H1 (cell line): ENCODE data around the gene ZMYND10. TPM values are rescaled to one million over a fixed set of nuclear protein-coding genes. Genes with fewer than 3 reads are reported as not detected.

ENCODE experiments used
- CTCF ChIA-PET: fragments of 300-600 bp; sonication (Branson Sonifier 250); formaldehyde crosslinking; loops from one replicate; lab custom pipeline; 2021; ENCODE audit not compliant: partially characterized antibody; lab: Charles Lee
- POLR2A ChIA-PET: fragments of 300-600 bp; sonication (Branson Sonifier 250); formaldehyde crosslinking; loops from one replicate; lab custom pipeline; 2021; ENCODE audit warnings: inconsistent platforms; ENCODE audit not compliant: partially characterized antibody; lab: Charles Lee
- DNase-seq, 2 experiments: peaks; one replicate each; pipeline versions ENCODE4 v3.0.0 to v3.0.0-alpha.2; 2010 to 2022; ENCODE audit warnings: low spot score in 2 of 2, low read depth in 1 of 2, mixed read lengths in 1 of 2
- FAIRE-seq: peaks from 2 replicates; lab custom pipeline; 2011; peaks lifted over from hg19 to GRCh38; lab: Jason Lieb, UNC
- H2AFZ ChIP-seq: 2 replicates; pipeline ENCODE4 v1.8.1; 2012; ENCODE audit warnings: low read length, inconsistent platforms
- H2AK5ac ChIP-seq: 2 replicates; pipeline ENCODE4 v1.6.1; 2013; ENCODE audit warnings: low read depth, low read length
- H2BK120ac ChIP-seq: replicated peaks from 2 replicates; pipeline ENCODE3; 2013; ENCODE audit warnings: low read depth, low read length, inconsistent platforms
- H2BK12ac ChIP-seq: 2 replicates; pipeline ENCODE4 v1.6.1; 2013; ENCODE audit warnings: low read depth, low read length
- H2BK15ac ChIP-seq: 2 replicates; pipeline ENCODE4 v1.6.1; 2013; ENCODE audit warnings: low read length
- H2BK20ac ChIP-seq: 2 replicates; pipeline ENCODE4 v1.6.1; 2013; ENCODE audit warnings: low read length
- H2BK5ac ChIP-seq: 2 replicates; pipeline ENCODE4 v1.6.1; 2013; ENCODE audit warnings: low read depth, low read length
- H3K14ac ChIP-seq: 2 replicates; pipeline ENCODE4 v1.6.1; 2013; ENCODE audit warnings: inconsistent platforms; ENCODE audit not compliant: insufficient read length
- H3K18ac ChIP-seq: 2 replicates; pipeline ENCODE4 v1.6.1; 2013; ENCODE audit warnings: low read length; ENCODE audit errors: extremely low read depth
- H3K23ac ChIP-seq: 2 replicates; pipeline ENCODE4 v1.6.1; 2013; ENCODE audit warnings: inconsistent platforms; ENCODE audit not compliant: insufficient read length
- H3K23me2 ChIP-seq: 2 replicates; pipeline ENCODE4 v1.6.1; 2013; ENCODE audit warnings: low read depth, low read length
- H3K27ac ChIP-seq: 2 replicates; pipeline ENCODE4 v1.6.1; 2011; ENCODE audit warnings: low read depth, low read length, inconsistent platforms
- H3K27me3 ChIP-seq, 4 experiments: replicated peaks in 1 of 4; 1 replicate in 1 of 4; 2 replicates in 3 of 4; pipeline versions ENCODE4 v1.6.1 to v1.8.1; 2011 to 2013; ENCODE audit warnings: low read length in 3 of 4, mild to moderate bottlenecking in 3 of 4, inconsistent platforms in 2 of 4, mixed read lengths in 2 of 4, moderate library complexity in 1 of 4; ENCODE audit not compliant: control insufficient read depth in 3 of 4, insufficient read depth in 3 of 4; ENCODE audit errors: extremely low read depth in 1 of 4
- H3K36me3 ChIP-seq, 4 experiments: 2 replicates each; pipeline versions ENCODE4 v1.6.1 to v1.8.1; 2011 to 2013; ENCODE audit warnings: mild to moderate bottlenecking in 4 of 4, low read length in 3 of 4, moderate library complexity in 2 of 4, control low read depth in 1 of 4, inconsistent platforms in 1 of 4; ENCODE audit not compliant: insufficient read depth in 4 of 4, control insufficient read depth in 2 of 4
- H3K4ac ChIP-seq: replicated peaks from 2 replicates; pipeline ENCODE3; 2013; ENCODE audit warnings: low read length, low read depth, mixed read lengths, inconsistent platforms; ENCODE audit not compliant: insufficient read length
- H3K4me1 ChIP-seq, 4 experiments: replicated peaks in 1 of 4; 1 replicate in 1 of 4; 2 replicates in 3 of 4; pipeline versions ENCODE4 v1.6.1 to v1.8.1; 2011 to 2013; ENCODE audit warnings: low read length in 3 of 4, inconsistent platforms in 2 of 4, mixed read lengths in 1 of 4; ENCODE audit not compliant: insufficient read depth in 4 of 4, control insufficient read depth in 3 of 4
- H3K4me2 ChIP-seq, 2 experiments: 2 replicates each; pipeline versions ENCODE4 v1.6.1 to v1.8.1; 2011 to 2013; ENCODE audit warnings: low read depth in 2 of 2, low read length in 2 of 2, control low read depth in 1 of 2, inconsistent platforms in 1 of 2, mild to moderate bottlenecking in 1 of 2; ENCODE audit not compliant: insufficient read depth in 1 of 2
- H3K4me3 ChIP-seq, 4 experiments: fragments of 200-600, 300-600 bp in 1 of 4; sonication (generic), shearing (Covaris generic), sonication (Bioruptor Twin) in 1 of 4; 2 replicates each; pipeline versions ENCODE4 v1.5.1 to v1.8.1; 2011 to 2016; ENCODE audit warnings: low read length in 4 of 4, low read depth in 3 of 4, control low read depth in 2 of 4, inconsistent platforms in 2 of 4, mild to moderate bottlenecking in 2 of 4, mixed read lengths in 1 of 4, moderate library complexity in 1 of 4; ENCODE audit not compliant: insufficient read depth in 2 of 4; ENCODE audit errors: extremely low read depth in 1 of 4
- H3K56ac ChIP-seq: replicated peaks from 2 replicates; pipeline ENCODE3; 2013; ENCODE audit warnings: low read depth, mild to moderate bottlenecking, mixed read lengths, low read length, inconsistent platforms; ENCODE audit not compliant: insufficient read length
- H3K79me1 ChIP-seq: 2 replicates; pipeline ENCODE4 v1.6.1; 2013; ENCODE audit warnings: low read depth, low read length, control low read depth
- H3K79me2 ChIP-seq, 2 experiments: 2 replicates each; pipeline versions ENCODE4 v1.6.1 to v1.8.1; 2012 to 2013; ENCODE audit warnings: low read length in 2 of 2, mild to moderate bottlenecking in 2 of 2, inconsistent platforms in 1 of 2; ENCODE audit not compliant: insufficient read depth in 2 of 2, control insufficient read depth in 1 of 2
- H3K9ac ChIP-seq, 4 experiments: replicated peaks in 1 of 4; 1 replicate in 1 of 4; 2 replicates in 3 of 4; pipeline versions ENCODE4 v1.6.1 to v1.8.1; 2011 to 2013; ENCODE audit warnings: low read depth in 3 of 4, low read length in 3 of 4, control low read depth in 2 of 4, mild to moderate bottlenecking in 2 of 4, moderate library complexity in 2 of 4, inconsistent platforms in 1 of 4; ENCODE audit errors: extremely low read depth in 1 of 4
- H3K9me3 ChIP-seq, 2 experiments: 2 replicates each; pipeline versions ENCODE4 v1.6.1 to v1.8.1; 2012 to 2013; ENCODE audit warnings: mild to moderate bottlenecking in 2 of 2, moderate library complexity in 2 of 2, control low read depth in 1 of 2, inconsistent platforms in 1 of 2, low read depth in 1 of 2, low read length in 1 of 2, mixed read lengths in 1 of 2; ENCODE audit not compliant: insufficient read depth in 2 of 2
- H4K20me1 ChIP-seq, 2 experiments: replicated peaks in 1 of 2; 2 replicates each; pipeline versions ENCODE3 to v1.8.1; 2011 to 2013; ENCODE audit warnings: inconsistent platforms in 2 of 2, low read length in 2 of 2, mild to moderate bottlenecking in 1 of 2; ENCODE audit not compliant: insufficient read depth in 2 of 2, control insufficient read depth in 1 of 2
- H4K5ac ChIP-seq: 2 replicates; pipeline ENCODE4 v1.6.1; 2013; ENCODE audit warnings: low read length, low read depth, mixed read lengths, inconsistent platforms; ENCODE audit not compliant: insufficient read length
- H4K8ac ChIP-seq: 2 replicates; pipeline ENCODE4 v1.8.0; 2013; ENCODE audit warnings: mild to moderate bottlenecking, moderate library complexity, low read length, inconsistent platforms; ENCODE audit not compliant: insufficient read depth; ENCODE audit errors: extremely low read depth
- H4K91ac ChIP-seq: replicated peaks from 2 replicates; pipeline ENCODE3; 2013; ENCODE audit warnings: low read length, mixed read lengths, inconsistent platforms; ENCODE audit not compliant: insufficient read length
- CBX8 ChIP-seq: fragments of 300-800, 300-1000 bp; sonication (generic); IDR thresholded peaks from 2 replicates; pipeline ENCODE4 v1.7.1; 2016; ENCODE audit warnings: low read depth, low read length, borderline replicate concordance
- JUN ChIP-seq: IDR thresholded peaks from 2 replicates; pipeline ENCODE4 v1.6.1; 2011; ENCODE audit warnings: low read depth, mild to moderate bottlenecking, improper control_type of control experiment, low read length
- KDM5A ChIP-seq: fragments of 200-600 bp; IDR thresholded peaks from 2 replicates; pipeline ENCODE4 v1.7.1; 2012; ENCODE audit warnings: mild to moderate bottlenecking, low read length, inconsistent platforms, mixed read lengths
- PHF8 ChIP-seq: fragments of 200-600 bp; sonication (generic); conservative IDR thresholded peaks from 2 replicates; pipeline ENCODE4 v1.7.1; 2012; ENCODE audit warnings: low read depth, mild to moderate bottlenecking, inconsistent platforms, low read length, moderate library complexity
- POLR2A ChIP-seq, 2 experiments: IDR thresholded peaks; 1 replicate in 1 of 2; 2 replicates in 1 of 2; pipeline ENCODE4 v1.6.1; 2011; ENCODE audit warnings: low read depth in 2 of 2, low read length in 2 of 2, mild to moderate bottlenecking in 2 of 2; ENCODE audit errors: control extremely low read depth in 1 of 2
- RAD21 ChIP-seq, 2 experiments: IDR thresholded peaks in 1 of 2; conservative IDR thresholded peaks in 1 of 2; 2 replicates each; pipeline ENCODE4 v1.6.1; 2011; ENCODE audit warnings: low read depth in 2 of 2, low read length in 2 of 2, improper control_type of control experiment in 1 of 2, inconsistent platforms in 1 of 2, mild to moderate bottlenecking in 1 of 2, moderate library complexity in 1 of 2
- SIRT6 ChIP-seq: IDR thresholded peaks from one replicate; pipeline ENCODE4 v1.7.1; 2012; ENCODE audit warnings: low read length, inconsistent platforms
- TEAD4 ChIP-seq: IDR thresholded peaks from 2 replicates; pipeline ENCODE4 v1.6.1; 2012; ENCODE audit warnings: low read depth, low read length, inconsistent platforms, mixed read lengths
- WGBS, 2 experiments: shearing (Covaris generic) in 1 of 2; methylation state at CpG; one replicate each; pipeline versions ENCODE4 v1.1.6 to v1.1.7; 2013 to 2015; ENCODE audit warnings: low lambda C conversion rate in 2 of 2, mixed read lengths in 2 of 2, inconsistent platforms in 1 of 2, low coverage in 1 of 2, missing lambda C conversion rate in 1 of 2; ENCODE audit not compliant: insufficient replicate concordance in 2 of 2, insufficient coverage in 1 of 2, insufficient read length in 1 of 2; ENCODE audit errors: extremely low coverage in 1 of 2, missing lambda C conversion rate in 1 of 2; 5-methylcytosine and 5-hydroxymethylcytosine counted together
- polyA plus RNA-seq, 7 experiments: library from polyadenylated mRNA; depleted of rRNA in 3 of 7; stranded (reverse) in 5 of 7; unstranded in 2 of 7; fragments of >200 nt in 5 of 7; fragments of 200-250 nt in 2 of 7; gene quantifications; 1 replicate in 5 of 7; 2 replicates in 1 of 7; 4 replicates in 1 of 7; pipeline versions ENCODE4 v1.2.1 to v1.2.3, GENCODE V29; 2011 to 2013; ENCODE audit warnings: missing spikeins in 2 of 7, mixed read lengths in 2 of 7
- total RNA-seq: library from RNA; stranded (reverse); fragmentation: NEBNext Ultra II Directional; extraction: Animal tissue kit (Norgen Biotek cat#: 25700); gene quantifications from 2 replicates; pipeline ENCODE4 v1.2.1, GENCODE V29; 2021

The ZMYND10 gene
- total and polyA plus RNA-seq, 2 of the 8 experiments (the other 6 are each of a cell fraction or from before 2014, with no cell fraction given): 0.56 to 0.79 TPM

GRCh38 chr3:50380405-50381085 is 35.0 kb upstream of the ZMYND10 start:
- no peaks in the 10 kb centered on the region for H3K79me2 ChIP-seq
- H4K91ac ChIP-seq: no peak overlapping the region
- H3K9ac ChIP-seq: no peak overlapping the region
- no peak for FAIRE-seq
- no peak overlapping the region for H3K18ac ChIP-seq
- H3K4ac ChIP-seq: no peak overlapping the region
- H2BK5ac ChIP-seq: no peak overlapping the region
- DNase-seq: no peak
- no peak overlapping the region for H2AFZ ChIP-seq
- peaks cover 0 to 3% (median 0%) of the 10 kb centered on the region in 4 experiments; a peak in 2 of 7 replicates for H3K27me3 ChIP-seq
- no peaks in the 10 kb centered on the region for H3K9me3 ChIP-seq
- no peak overlapping the region for H2AK5ac ChIP-seq
- no peak overlapping the region for H3K56ac ChIP-seq
- no peak overlapping the region for H3K4me2 ChIP-seq
- H3K4me3 ChIP-seq: no peak overlapping the region
- H4K5ac ChIP-seq: no peak overlapping the region
- no peak overlapping the region for H3K14ac ChIP-seq
- no peak overlapping the region for H2BK15ac ChIP-seq
- H2BK12ac ChIP-seq: no peak overlapping the region
- ChIA-PET CTCF (interaction anchor here (0.6 to 2.5 kb wide), 12 partner anchors 10 to 170 kb away, joined by 3 to 13 read pairs (median 4); partner anchors contain the start of genes HYAL3 and NAA80), POLR2A (interaction anchor here (0.7 to 2.1 kb wide), 3 partner anchors 10 to 136 kb away, joined by 3 to 7 read pairs (median 4); no protein-coding TSS in a partner anchor)
- no peak overlapping the region for H3K27ac ChIP-seq
- peaks cover 0 to 5% (median 2%) of the 10 kb centered on the region in 4 experiments; a peak in 2 of 7 replicates for H3K4me1 ChIP-seq
- H2BK20ac ChIP-seq: no peak overlapping the region
- peaks cover 4% of the 10 kb centered on the region in 2 experiments for H4K20me1 ChIP-seq
- H3K23ac ChIP-seq: no peak overlapping the region
- 87% methylated on average over 14 of the region's 17 CpGs; no CpG with 5 or more reads in 1 of the 2 experiments for WGBS, 2 experiments
- H3K79me1 ChIP-seq: no peaks in the 10 kb centered on the region
- no peaks in the 10 kb centered on the region for H3K36me3 ChIP-seq
- H2BK120ac ChIP-seq: no peak overlapping the region
- peak overlapping the region; percentile 4; the same call in 1 of the 2 replicates for H4K8ac ChIP-seq
- H3K23me2 ChIP-seq: no peaks in the 10 kb centered on the region
- TF ChIP-seq POLR2A (IDR thresholded peaks at IDR 0.05; ENCODE audit: control extremely low read depth in 1 of 2, low read depth in 2 of 2, low read length in 2 of 2) (no peak), SIRT6 (no peak), JUN (no peak), TEAD4 (no peak), CBX8 (no peak), KDM5A (no peak), PHF8 (no peak), RAD21 (IDR thresholded peaks at IDR 0.05 in 1 of 2, conservative IDR thresholded peaks at IDR 0.05 in 1 of 2; ENCODE audit: low read depth in 2 of 2, low read length in 2 of 2) (no peak)
